Fibroblast of upper back skin (primary cell): ENCODE measurements around the gene MRPL2.
"Not testable (repeated sequence)": the region's sequence is repeated elsewhere in the genome, so short reads cannot be mapped to it uniquely, and the experiment has no call there.

Experiments
- DNase-seq: peaks from one replicate; pipeline ENCODE4 v3.0.0-alpha.2; 2013

The MRPL2 gene

DNA sequence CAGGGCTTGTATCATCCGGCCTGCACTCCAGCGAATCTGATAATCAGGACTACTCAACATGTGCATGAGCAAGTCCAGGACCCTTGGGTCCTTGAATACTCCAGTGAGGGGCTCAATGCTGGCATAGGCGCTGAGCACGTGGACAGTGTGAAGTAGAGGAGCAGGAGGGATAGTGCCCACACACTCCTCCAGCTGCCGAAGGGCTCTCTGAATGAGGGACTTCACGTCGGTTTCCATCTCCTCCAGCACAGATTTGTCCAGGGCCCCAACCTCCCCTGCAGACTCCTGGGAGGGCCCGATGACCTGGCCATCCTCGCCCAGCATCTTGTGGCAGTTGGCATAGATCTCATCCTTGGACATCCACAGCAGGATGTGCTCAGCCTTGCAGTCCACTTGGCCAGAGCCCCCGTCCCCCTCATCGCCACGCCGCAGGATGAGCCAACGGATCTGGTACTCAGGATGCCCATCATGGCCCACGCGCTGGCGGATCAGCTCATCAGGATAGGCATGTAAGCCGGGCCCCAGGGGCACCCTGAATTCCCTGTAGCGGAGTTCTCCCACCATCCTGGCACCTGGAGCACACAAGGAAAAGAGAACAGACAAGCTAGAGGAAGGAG, 6.9 kb downstream of the MRPL2 start:
- no peak for DNase-seq

- DNase-seq, result no peak
Observed at GRCh38 chr6:43050981-43051380, 8.3 kb downstream of the MRPL2 start.

GRCh38 chr6:43047998-43048397, 11.2 kb downstream of the MRPL2 start:
- no peak for DNase-seq

DNA sequence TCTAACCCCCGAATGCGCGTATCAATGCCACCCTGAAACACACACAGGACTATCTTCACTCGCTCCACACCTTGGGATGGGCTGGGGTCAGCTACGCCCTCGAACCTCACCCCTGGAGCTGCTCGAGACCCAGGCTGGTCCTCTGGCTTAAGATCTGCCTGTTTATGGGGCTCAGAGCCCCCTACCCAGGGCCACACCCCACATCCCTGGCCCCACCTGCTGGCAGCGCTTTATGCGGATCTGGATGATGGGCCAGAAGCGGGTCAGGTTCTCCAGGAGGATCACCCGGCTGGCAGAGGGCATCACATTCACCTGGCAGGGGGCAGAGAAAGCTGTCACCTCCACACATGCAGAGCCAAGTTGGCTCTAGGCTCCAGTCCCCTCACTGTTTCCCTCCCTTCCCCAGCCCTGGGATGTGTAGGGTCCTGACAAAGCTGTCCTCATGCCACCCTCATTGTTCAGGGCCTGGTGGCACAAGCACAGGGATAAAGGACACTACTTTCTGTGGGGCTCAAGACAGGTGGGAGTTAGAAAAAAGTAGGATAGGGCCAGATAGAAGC, 13.8 kb downstream of the MRPL2 start:
- no peak for DNase-seq

DNA sequence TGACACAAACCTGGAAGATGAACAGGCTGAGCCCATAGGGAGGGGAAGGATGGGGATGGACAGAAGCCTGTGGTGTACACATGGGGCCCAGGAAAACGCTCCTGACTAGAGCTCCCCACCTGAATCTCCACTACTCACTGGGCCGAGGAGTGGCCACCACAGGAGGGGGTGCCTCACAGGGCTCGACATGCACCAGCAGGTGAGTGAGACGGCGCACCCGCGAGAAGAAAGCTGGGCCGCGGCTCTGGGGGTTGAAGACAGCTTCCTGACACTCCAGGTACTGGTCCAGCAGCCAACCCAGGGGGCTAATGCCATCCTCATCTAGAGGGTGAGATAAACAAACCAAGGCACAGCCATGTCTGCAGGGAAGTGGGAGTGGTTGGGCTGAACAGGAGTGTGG, 15.9 kb downstream of the MRPL2 start:
- no peak for DNase-seq

DNA sequence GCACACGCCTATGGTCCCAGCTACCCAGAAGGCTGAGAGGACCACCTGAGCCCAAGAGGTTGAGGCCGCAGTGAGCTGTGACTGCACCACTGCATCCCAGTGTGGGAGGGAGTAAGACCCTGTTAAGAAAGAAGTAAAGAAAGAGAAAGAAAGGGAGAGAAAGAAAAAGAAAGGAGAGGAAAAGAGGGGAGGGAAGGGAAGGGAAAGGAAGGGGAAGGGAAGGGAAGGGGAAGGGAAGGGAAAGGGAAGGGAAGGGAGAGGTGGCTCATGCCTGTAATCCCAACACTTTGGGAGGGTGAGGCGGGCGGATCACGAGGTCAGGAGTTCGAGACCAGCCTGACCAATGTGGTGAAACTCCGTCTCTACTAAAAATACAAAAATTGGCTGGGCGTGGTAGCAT, 17.8 kb downstream of the MRPL2 start:
- DNase-seq, result not testable (repeated sequence)

GRCh38 chr6:43040542-43041257, 18.5 kb downstream of the MRPL2 start:
- DNase-seq, result no peak

DNA sequence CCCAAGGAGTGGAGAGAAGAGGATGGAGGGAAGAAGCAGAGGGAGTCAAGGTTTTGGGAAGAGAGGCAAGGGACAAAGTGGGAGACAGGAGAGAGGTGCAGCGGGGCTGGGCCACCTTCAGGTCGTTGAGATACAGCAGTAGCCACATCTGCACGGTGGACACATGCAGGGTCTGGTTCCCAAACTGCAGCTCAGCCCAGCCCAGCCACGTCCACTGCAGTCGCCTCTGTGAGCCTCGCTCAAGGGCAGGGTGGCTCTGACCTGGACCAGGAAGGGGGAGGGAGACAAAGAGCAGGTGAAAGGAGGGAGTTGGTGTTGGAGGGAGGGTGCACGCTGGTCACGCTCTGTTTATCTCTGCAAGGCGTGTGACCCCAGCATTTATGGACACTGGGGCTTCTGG, 20.5 kb downstream of the MRPL2 start:
- DNase-seq, result no peak

DNA sequence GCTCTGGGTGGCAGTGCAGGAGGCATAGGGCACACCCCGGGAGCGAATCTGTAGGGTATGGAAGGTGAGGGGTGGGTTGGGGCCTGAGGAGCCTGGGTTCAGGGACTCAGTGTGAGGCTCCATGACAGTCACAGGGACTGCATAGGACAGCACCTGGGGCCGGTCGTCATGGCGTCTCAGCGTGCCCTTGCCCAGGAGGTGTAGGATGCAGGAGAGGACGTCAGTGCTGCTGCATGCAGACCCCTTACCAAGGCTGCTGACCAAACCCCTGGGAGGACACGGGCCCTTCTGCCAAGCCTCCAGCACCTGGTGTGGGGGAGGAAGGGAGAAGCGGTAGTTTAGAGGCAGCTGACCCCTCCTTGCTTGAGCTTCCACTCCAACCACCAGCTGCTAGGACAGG, 21.5 kb downstream of the MRPL2 start:
- DNase-seq, result no peak

DNA sequence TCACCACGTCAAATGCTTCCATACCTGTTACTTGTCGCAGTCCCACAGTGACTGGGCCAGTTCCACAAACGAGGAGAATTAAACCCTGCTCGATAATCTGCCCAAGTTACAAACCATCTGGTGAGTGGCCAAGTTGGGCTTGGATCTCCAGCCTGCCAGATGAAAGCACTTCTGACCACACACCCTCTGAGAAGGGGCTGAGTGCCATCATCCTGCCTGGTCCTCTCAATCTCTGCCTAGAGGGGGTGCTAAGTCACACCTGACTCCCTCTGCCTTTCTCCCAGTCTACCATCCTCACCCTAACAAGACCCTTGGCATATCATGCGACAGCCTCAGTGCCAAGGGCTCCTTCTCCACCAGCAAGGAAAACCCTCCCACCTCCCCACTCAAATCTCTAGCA, 22.0 kb downstream of the MRPL2 start:
- no peak for DNase-seq

- DNase-seq, result no peak
Observed at GRCh38 chr6:43036712-43037111, 22.5 kb downstream of the MRPL2 start.

GRCh38 chr6:43035495-43036194, 23.6 kb downstream of the MRPL2 start:
- no peak for DNase-seq

DNA sequence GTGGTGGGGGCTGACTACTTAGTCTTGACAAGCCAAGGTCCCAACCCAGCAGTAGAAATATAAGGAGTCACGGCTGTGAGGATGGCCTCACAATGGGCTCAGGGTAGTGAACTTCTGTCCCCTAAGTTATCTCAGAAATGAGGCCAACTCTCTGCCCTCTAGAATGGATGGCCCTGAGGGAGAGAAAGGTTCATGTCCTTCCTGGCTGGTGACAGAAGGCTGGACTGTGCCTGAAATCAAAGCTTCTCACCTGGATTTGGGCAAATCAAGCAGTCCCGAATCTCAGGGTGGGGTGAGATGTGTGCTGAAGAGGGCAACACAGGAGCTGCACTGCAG, 25.1 kb downstream of the MRPL2 start:
- no peak for DNase-seq

DNA sequence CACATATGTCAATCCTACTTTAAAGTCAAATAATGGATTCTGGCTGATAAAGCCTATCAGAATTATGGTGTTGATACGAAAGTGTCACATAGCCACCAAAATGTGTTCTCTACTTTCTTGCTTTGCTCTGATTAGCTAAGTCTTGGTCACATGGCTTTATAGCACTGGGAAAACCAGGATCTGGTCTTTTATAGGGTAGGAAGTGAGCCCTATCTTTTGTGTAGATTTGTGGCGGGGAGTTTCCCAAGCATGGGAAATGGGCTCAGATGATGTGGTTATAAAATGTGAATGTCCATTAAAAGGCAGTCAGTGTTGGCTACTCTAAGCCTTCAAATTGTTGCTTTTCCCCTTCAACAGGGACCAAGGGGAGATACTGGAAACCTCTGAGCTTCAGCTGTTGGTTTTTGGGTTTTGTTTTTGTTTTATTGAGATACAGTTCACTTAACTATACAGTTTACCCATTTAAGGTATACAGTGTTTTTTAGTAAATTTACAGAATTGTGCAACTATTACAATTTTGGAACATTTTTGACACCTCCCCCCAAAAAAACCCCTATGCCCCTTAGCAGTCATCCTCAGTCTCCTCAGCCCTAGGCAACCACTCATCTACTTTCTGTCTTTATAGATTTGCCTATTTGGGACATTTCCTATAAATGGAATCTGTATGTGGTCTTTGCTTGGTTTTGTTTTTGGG, 25.6 kb downstream of the MRPL2 start:
- no peak for DNase-seq

- no peak for DNase-seq
Observed at GRCh38 chr6:43032326-43032725, 26.9 kb downstream of the MRPL2 start.

- no peak for DNase-seq
Observed at GRCh38 chr6:43029120-43029519, 30.1 kb downstream of the MRPL2 start.

DNA sequence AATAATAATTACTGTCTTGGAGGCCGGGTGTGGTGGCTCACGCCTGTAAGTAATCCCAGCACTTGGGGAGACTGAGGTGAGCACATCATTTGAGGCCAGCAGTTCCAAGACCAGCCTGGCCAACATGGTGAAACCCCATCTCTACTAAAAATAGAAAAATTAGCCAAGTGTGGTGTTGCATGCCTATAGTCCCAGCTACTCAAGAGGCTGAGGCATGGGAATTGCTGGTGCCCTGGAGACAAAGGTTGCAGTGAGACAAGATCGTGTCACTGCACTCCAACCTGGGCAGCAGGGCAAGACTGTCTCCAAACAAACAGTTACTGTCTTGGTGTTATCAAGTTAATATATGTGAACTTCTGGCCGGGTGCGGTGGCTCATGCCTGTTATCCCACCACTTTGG, 32.9 kb downstream of the MRPL2 start:
- DNase-seq, result no peak

DNA sequence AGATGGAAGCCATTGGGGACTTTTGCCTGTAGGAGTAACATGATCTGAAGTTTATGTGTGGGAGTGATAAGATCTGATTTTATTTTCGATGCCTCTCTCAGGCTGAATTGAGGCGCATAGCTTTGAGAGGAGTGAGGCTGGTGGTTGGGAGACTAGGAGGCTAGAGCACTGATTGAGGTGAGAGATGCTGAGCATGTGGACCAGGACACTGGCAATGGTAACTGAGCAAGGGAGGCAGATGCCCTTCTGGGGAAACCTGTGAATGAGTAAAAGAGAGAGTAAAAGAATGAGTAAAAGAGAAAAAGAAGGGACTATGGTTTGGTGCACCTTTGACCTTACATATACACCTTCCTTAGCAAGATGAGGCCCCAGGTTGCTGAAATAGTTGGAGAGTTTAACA, 34.8 kb downstream of the MRPL2 start:
- no peak for DNase-seq

DNA sequence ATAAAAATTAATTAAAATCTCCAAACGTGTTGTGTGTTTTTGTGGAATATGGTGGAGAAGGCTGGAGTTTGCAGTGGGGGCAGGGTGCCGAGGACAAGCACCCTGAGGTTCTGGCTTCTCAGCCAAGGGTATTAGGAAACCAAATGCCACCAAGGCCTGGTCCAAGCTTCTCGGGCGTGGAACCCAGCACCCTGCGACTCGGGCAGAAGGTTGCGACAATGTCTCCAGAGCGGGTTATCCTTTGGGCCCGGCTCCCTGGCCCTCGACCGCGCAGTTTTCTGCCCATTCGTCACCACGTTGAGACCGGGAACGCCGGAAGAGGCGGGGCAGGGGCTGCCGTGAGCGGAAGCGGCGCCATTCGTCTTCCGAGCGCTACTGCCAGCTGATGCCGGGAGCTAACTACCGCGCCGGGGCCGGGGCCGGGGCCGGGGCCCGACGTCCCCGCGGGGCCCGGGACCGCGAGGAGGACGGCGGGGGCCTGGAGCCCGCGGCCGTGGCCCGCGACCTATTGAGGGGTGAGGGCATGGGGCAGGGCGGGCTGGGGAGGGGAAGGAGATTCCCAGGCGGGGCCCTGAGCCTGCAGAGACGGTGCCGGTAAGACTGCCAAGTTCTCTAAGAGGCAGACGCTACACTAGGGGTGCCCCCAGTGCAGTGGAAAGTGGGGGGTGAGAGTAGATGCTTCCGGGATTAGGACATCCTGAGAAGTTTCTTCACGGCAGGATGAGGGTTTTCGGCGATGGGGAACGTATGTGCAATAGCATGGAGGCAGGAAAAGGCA, 37.8 kb downstream of the MRPL2 start, which contains the start of gene RRP36:
Gene RRP36, plus strand, starts transcription at position 354 of the 778 bp plus-strand sequence. Its CDS starts 32 bp downstream, at position 386.
- DNase-seq, result peak; percentile 71

DNA sequence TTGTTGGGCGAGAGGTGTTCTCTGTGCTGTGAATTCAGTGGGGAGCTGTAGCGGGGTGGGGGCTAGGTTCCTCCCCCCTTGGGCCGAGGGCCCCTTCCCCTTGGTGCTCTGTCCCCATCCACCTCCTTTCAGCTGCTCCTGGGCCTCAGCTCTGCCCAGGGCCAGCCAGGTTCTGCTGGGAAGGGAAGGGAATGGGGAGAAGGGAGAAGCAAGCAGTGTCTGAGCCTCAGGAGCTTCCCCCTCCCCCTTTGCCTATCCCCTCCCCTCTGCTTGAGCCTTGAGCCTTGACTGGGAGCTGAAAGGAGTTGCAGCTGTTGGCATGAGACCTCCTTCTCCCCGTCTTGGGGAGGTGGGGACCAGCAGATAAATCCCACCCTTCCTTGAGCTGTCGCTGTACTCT, 38.4 kb downstream of the MRPL2 start:
- DNase-seq, result no peak

DNA sequence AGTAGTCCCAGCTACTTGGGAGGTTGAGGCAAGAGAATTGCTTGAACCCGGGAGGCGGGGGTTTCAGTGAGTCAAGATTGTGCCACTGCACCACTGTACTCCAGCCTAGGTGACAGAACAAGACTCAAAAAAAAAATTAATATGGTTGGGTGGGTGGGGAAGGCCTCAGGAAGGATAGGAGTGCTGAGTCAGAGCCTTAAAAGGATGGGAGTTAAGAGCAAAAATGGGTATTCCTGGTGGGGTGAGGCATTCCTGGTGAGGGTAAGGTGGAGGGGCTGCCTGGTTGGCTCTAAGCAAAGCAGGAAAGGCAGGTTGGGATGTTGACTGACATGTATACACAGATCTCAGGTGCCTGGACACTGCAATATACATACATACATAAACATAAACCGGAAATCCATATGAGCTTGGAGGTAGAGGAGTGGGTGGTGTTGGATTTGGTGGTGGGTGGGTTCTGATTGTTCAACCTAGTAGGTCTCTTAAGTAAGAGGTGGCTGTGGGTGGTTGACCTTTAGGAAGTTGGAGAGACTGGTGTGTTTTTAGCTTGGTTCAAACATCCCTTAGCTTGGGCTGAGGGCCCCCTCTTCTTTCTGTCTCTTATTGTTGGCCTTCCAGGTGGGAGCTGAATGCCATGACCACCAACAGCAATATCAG, 39.1 kb downstream of the MRPL2 start:
- DNase-seq, result no peak

DNA sequence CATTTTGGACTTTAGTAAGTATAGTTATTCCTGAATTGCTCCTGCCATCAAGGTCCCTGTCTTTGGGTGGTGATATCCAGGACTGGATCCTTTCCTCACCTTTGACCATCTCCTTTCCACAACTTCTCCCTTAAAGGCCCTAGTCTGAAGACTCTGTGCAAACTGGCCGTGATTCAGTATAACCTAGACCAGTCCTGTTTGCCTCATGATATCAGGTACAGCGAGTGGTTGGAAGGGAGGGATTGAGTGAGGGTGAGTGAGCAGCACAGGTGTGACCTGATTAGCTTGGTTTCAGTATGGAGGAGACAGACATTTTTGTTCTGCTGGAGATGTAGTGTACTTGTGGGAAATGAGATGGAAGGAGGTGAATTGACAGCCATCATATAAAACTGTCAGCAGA, 40.1 kb downstream of the MRPL2 start:
- DNase-seq, result no peak
